ENCODE data around the gene CRTC3. TPM values are rescaled to one million over a fixed set of nuclear protein-coding genes. Genes with fewer than 3 reads are reported as not detected.

Gene CRTC3
- total RNA-seq, 6 experiments from 2014 or later, result 8.4 to 16.2 (median 11.3) TPM

DNA sequence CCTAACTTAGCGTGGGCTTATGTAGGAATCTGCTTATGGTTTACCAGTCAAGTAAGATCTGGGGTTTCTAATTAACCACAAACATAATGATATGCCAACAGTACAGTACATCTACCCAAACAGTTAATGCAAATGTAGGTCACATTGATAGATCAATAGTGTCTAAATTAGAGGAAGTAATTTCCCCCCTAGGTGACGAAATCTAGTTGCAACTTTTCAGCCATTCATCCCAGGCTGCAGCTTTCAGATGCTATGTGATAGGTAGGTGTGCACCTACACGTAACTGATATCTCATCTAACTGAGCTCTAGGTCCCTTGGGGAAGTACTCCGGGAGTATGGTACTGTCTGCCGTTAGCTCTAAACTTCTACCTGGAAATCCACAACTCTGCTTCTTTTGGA is 57.2 kb downstream of the CRTC3 start:
- WGBS (ENCODE audit: insufficient coverage, low coverage, low lambda C conversion rate, missing lambda C conversion rate), result 57% methylated on average over 5 of the region's 5 CpGs
- DNase-seq (no peak), ATAC-seq (peak in 2 of 4 donors; percentile 10 to 44)
- H3K4me3 ChIP-seq, result no peak overlapping the region
- H3K27ac ChIP-seq, result no peak overlapping the region
- H3K36me3 ChIP-seq, result no peaks in the 10 kb centered on the region
- H3K9me3 ChIP-seq, result no peaks in the 10 kb centered on the region
- H3K27me3 ChIP-seq, result no peaks in the 10 kb centered on the region
- intact Hi-C loops (cut with DNase I), result no loop called here
- TF ChIP-seq, protein P1, sequence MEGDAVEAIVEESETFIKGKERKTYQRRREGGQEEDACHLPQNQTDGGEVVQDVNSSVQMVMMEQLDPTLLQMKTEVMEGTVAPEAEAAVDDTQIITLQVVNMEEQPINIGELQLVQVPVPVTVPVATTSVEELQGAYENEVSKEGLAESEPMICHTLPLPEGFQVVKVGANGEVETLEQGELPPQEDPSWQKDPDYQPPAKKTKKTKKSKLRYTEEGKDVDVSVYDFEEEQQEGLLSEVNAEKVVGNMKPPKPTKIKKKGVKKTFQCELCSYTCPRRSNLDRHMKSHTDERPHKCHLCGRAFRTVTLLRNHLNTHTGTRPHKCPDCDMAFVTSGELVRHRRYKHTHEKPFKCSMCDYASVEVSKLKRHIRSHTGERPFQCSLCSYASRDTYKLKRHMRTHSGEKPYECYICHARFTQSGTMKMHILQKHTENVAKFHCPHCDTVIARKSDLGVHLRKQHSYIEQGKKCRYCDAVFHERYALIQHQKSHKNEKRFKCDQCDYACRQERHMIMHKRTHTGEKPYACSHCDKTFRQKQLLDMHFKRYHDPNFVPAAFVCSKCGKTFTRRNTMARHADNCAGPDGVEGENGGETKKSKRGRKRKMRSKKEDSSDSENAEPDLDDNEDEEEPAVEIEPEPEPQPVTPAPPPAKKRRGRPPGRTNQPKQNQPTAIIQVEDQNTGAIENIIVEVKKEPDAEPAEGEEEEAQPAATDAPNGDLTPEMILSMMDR (IDR thresholded peaks at IDR 0.05), result no peak
- no peak for TF ChIP-seq POLR2A (IDR thresholded peaks at IDR 0.05)
- peaks cover 0 to 16% (median 5%) of the 10 kb centered on the region in 4 donors for H3K4me1 ChIP-seq

DNA sequence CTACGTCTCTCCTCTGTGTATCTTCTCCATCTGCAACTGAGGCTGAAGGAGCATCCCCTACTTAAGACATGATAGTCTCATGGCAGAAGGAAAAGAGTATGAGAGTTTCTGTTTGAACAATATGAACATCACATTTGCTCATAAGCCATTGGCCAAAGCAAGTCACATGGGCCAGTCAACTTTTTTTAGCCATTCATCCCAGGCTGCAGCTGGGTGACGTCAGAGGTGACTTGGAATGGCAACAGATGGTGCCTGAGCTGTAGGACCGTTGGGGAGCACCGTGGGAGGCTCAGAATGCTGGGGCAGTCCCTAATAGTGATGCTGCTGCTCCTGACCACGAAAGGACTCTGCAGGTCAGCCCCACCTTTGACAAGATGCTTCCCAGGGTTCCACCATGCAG is 58.7 kb downstream of the CRTC3 start:
- no peaks in the 10 kb centered on the region for H3K36me3 ChIP-seq
- H3K27me3 ChIP-seq, result no peaks in the 10 kb centered on the region
- no peaks in the 10 kb centered on the region for H3K9me3 ChIP-seq
- peaks cover 0 to 30% (median 16%) of the 10 kb centered on the region in 4 donors for H3K4me1 ChIP-seq
- no peak overlapping the region for H3K4me3 ChIP-seq
- TF ChIP-seq, protein P1 (IDR thresholded peaks at IDR 0.05), result no peak
- TF ChIP-seq POLR2A (IDR thresholded peaks at IDR 0.05), result no peak
- WGBS (ENCODE audit: insufficient coverage, low coverage, low lambda C conversion rate, missing lambda C conversion rate), result 84% methylated on average over 5 of the region's 5 CpGs
- no peak for DNase-seq
- no peak for ATAC-seq
- no peak overlapping the region for H3K27ac ChIP-seq
- intact Hi-C loops (cut with DNase I), result no loop called here

DNA sequence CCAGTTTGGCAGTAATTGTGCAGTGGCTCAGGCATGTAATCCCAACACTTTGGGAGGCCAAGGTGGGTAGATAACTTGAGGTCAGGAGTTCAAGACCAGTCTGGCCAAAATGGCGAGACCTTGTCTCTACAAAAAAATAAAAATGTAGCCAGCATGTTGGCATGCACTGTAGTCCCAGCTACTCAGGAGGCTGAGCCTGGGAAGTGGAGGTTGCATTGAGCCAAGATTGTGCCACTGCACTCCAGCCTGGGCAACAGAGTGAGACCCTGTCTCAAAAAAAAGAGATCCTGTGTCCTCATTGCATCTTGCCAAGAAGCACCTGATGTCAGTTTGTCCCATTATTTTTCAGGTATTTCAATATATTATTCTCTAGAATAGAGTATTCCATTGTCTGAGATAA is 61.8 kb downstream of the CRTC3 start:
- DNase-seq (no peak), ATAC-seq (no peak)
- H3K4me3 ChIP-seq, result no peak overlapping the region
- no peak for TF ChIP-seq POLR2A (IDR thresholded peaks at IDR 0.05)
- TF ChIP-seq, protein P1 (IDR thresholded peaks at IDR 0.05), result no peak
- WGBS (ENCODE audit: insufficient coverage, low coverage, low lambda C conversion rate, missing lambda C conversion rate), result 29% methylated on average over 1 of the region's 1 CpG
- no peaks in the 10 kb centered on the region for H3K9me3 ChIP-seq
- H3K36me3 ChIP-seq, result no peaks in the 10 kb centered on the region
- intact Hi-C loops (cut with DNase I), result loop anchor here in 1 of 2 donors (5.0 kb wide), 1 partner anchor 34 kb away; no protein-coding TSS in a partner anchor
- H3K27ac ChIP-seq, result peak overlapping the region in 2 of 3 donors; percentile 24 to 43
- H3K27me3 ChIP-seq, result no peaks in the 10 kb centered on the region
- H3K4me1 ChIP-seq, result peaks cover 0 to 50% (median 23%) of the 10 kb centered on the region in 4 donors

DNA sequence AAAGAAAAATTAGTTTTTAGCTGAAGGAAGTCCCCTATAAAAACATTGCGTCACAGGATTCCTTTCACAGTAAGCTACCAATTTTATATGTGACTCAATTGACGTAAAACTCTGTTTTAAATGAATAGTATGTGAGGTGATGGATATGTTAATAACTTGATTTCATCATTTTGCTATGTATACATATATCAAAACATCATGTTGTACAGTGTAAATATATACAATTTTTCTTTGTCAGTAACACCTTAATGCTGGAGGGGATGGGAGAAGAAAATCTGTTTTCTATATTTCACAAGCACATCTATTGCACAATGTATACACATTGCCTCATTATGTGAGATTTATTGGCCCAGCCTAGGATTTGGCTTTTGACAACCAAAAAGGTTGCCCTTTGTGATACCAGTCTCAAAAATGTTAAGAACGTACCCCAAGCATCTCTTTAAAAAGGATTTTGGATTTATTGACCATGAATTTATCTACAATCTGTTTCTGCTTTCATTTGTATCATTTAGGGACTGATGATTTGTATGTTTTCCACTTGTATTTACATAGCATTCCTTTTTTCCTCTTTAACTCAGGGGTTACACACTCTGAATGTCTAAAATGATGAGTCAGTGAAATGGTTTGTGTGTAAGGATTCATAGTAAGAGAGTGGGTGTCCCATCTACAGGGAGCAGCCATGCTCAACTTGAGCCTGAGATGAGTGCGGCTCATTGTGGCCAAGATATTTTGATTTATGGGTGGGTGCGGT is 62.6 kb downstream of the CRTC3 start:
- H3K27me3 ChIP-seq, result no peaks in the 10 kb centered on the region
- DNase-seq, result no peak
- H3K27ac ChIP-seq, result peak overlapping the region; percentile 43 to 62 (median 50)
- no peaks in the 10 kb centered on the region for H3K9me3 ChIP-seq
- no peak overlapping the region for H3K4me3 ChIP-seq
- peak; percentile 36 to 60 (median 52) for ATAC-seq
- intact Hi-C loops (cut with DNase I), result loop anchor here in 1 of 2 donors (5.0 kb wide), 1 partner anchor 35 kb away; no protein-coding TSS in a partner anchor
- H3K4me1 ChIP-seq, result peaks cover 0 to 50% (median 24%) of the 10 kb centered on the region in 4 donors
- H3K36me3 ChIP-seq, result no peaks in the 10 kb centered on the region
- WGBS (ENCODE audit: insufficient coverage, low coverage, low lambda C conversion rate, missing lambda C conversion rate), result 48% methylated on average over 5 of the region's 5 CpGs
- no peak for TF ChIP-seq POLR2A (IDR thresholded peaks at IDR 0.05)
- TF ChIP-seq, protein P1 (IDR thresholded peaks at IDR 0.05), result no peak
